H9 (cell line): ENCODE measurements around the gene VEGFC. TPM values are rescaled to one million over a fixed set of nuclear protein-coding genes. Genes with fewer than 3 reads are reported as not detected.

Experiments used
- DNase-seq: peaks from one replicate; pipeline ENCODE4 v3.0.0-alpha.2; 2017
- H2AFZ ChIP-seq: one replicate; pipeline ENCODE4 v1.6.1; 2013; ENCODE audit warnings: mild to moderate bottlenecking, low read length, control low read depth, moderate library complexity
- H2AK5ac ChIP-seq: 2 replicates; pipeline ENCODE4 v1.6.1; 2013; ENCODE audit warnings: low read length, control low read depth, mixed read lengths; ENCODE audit not compliant: insufficient read length
- H2BK120ac ChIP-seq: one replicate; pipeline ENCODE4 v1.6.1; 2013; ENCODE audit warnings: low read depth, mild to moderate bottlenecking, low read length, control low read depth, inconsistent platforms; ENCODE audit not compliant: poor library complexity, severe bottlenecking
- H2BK12ac ChIP-seq: 2 replicates; pipeline ENCODE4 v1.6.1; 2013; ENCODE audit warnings: low read length, control low read depth, mixed read lengths, low read depth; ENCODE audit not compliant: insufficient read length
- H2BK15ac ChIP-seq: 2 replicates; pipeline ENCODE4 v1.6.1; 2013; ENCODE audit warnings: low read depth, low read length, control low read depth
- H2BK20ac ChIP-seq: one replicate; pipeline ENCODE4 v1.6.1; 2013; ENCODE audit warnings: low read depth, mild to moderate bottlenecking, low read length, control low read depth, inconsistent platforms; ENCODE audit not compliant: poor library complexity, severe bottlenecking
- H2BK5ac ChIP-seq: 2 replicates; pipeline ENCODE4 v1.6.1; 2013; ENCODE audit warnings: low read length, control low read depth, mixed read lengths; ENCODE audit not compliant: insufficient read length
- H3K14ac ChIP-seq: 2 replicates; pipeline ENCODE4 v1.6.1; 2013; ENCODE audit warnings: low read length, control low read depth; ENCODE audit not compliant: insufficient read depth
- H3K18ac ChIP-seq: 2 replicates; pipeline ENCODE4 v1.6.1; 2013; ENCODE audit warnings: low read depth, mild to moderate bottlenecking, mixed read lengths, low read length, control low read depth; ENCODE audit not compliant: insufficient read length
- H3K23ac ChIP-seq: 2 replicates; pipeline ENCODE4 v1.6.1; 2013; ENCODE audit warnings: low read length, control low read depth, mixed read lengths, low read depth; ENCODE audit not compliant: insufficient read length
- H3K23me2 ChIP-seq: 2 replicates; pipeline ENCODE4 v1.6.1; 2013; ENCODE audit warnings: low read depth, mild to moderate bottlenecking, mixed read lengths, low read length, control low read depth; ENCODE audit not compliant: insufficient read length, poor library complexity, severe bottlenecking
- H3K27ac ChIP-seq: 2 replicates; pipeline ENCODE4 v1.5.1; 2013; ENCODE audit warnings: low read length, control low read depth, mixed read lengths, low read depth; ENCODE audit not compliant: insufficient read length
- H3K27me3 ChIP-seq: 2 replicates; pipeline ENCODE4 v1.6.1; 2013; ENCODE audit warnings: low read length, control low read depth, inconsistent platforms; ENCODE audit not compliant: insufficient read depth
- H3K4ac ChIP-seq: 2 replicates; pipeline ENCODE4 v1.6.1; 2013; ENCODE audit warnings: low read depth, mild to moderate bottlenecking, control low read depth, inconsistent platforms, low read length, moderate library complexity
- H3K4me1 ChIP-seq: 2 replicates; pipeline ENCODE4 v1.6.1; 2013; ENCODE audit warnings: low read length, control low read depth, inconsistent platforms; ENCODE audit not compliant: insufficient read depth
- H3K4me2 ChIP-seq: 2 replicates; pipeline ENCODE4 v1.6.1; 2013; ENCODE audit warnings: low read length, control low read depth, mixed read lengths; ENCODE audit not compliant: insufficient read length, insufficient read depth
- H3K56ac ChIP-seq: 2 replicates; pipeline ENCODE4 v1.6.1; 2013; ENCODE audit warnings: low read depth, mild to moderate bottlenecking, mixed read lengths, low read length, control low read depth; ENCODE audit not compliant: insufficient read length
- H3K79me1 ChIP-seq: 2 replicates; pipeline ENCODE4 v1.6.1; 2013; ENCODE audit warnings: low read depth, mild to moderate bottlenecking, moderate library complexity, low read length, control low read depth, inconsistent platforms; ENCODE audit not compliant: insufficient read depth, poor library complexity, severe bottlenecking
- H3K79me2 ChIP-seq: 2 replicates; pipeline ENCODE4 v1.6.1; 2013; ENCODE audit warnings: low read length, control low read depth, inconsistent platforms; ENCODE audit not compliant: insufficient read depth
- H3K9ac ChIP-seq: 2 replicates; pipeline ENCODE4 v1.6.1; 2013; ENCODE audit warnings: low read length, control low read depth, mixed read lengths; ENCODE audit not compliant: insufficient read length; ENCODE audit errors: extremely low read depth
- H3K9me3 ChIP-seq: one replicate; pipeline ENCODE4 v1.6.1; 2013; ENCODE audit warnings: low read depth, low read length, inconsistent platforms; ENCODE audit not compliant: control insufficient read depth
- H3T11ph ChIP-seq: one replicate; pipeline ENCODE4 v1.6.1; 2013; ENCODE audit warnings: mild to moderate bottlenecking, low read length, control low read depth, inconsistent platforms
- H4K20me1 ChIP-seq: one replicate; pipeline ENCODE4 v1.6.1; 2013; ENCODE audit not compliant: control insufficient read depth, insufficient read length, insufficient read depth
- H4K5ac ChIP-seq: 2 replicates; pipeline ENCODE4 v1.6.1; 2013; ENCODE audit warnings: low read depth, mild to moderate bottlenecking, mixed read lengths, low read length, control low read depth; ENCODE audit not compliant: insufficient read length
- H4K8ac ChIP-seq: replicated peaks from 2 replicates; pipeline ENCODE4 v1.6.1; 2013; ENCODE audit warnings: low read length, control low read depth, mixed read lengths, low read depth; ENCODE audit not compliant: insufficient read length
- H4K91ac ChIP-seq: 2 replicates; pipeline ENCODE4 v1.6.1; 2013; ENCODE audit warnings: low read depth, mild to moderate bottlenecking, moderate library complexity, mixed read lengths, low read length, control low read depth; ENCODE audit not compliant: insufficient read length
- H3K27ac Mint-ChIP-seq, 3 experiments: 2 replicates in 2 of 3; 3 replicates in 1 of 3; pipeline ENCODE4 v1.8.0; 2020 to 2021; ENCODE audit warnings: mixed read lengths in 3 of 3, mild to moderate bottlenecking in 1 of 3, moderate library complexity in 1 of 3
- H3K27me3 Mint-ChIP-seq: 2 replicates; pipeline ENCODE4 v1.8.0; 2021; ENCODE audit warnings: low read depth, mild to moderate bottlenecking, moderate library complexity, mixed read lengths
- H3K36me3 Mint-ChIP-seq, 3 experiments: 2 replicates in 2 of 3; 3 replicates in 1 of 3; pipeline ENCODE4 v1.8.0; 2020 to 2021; ENCODE audit warnings: low read depth in 3 of 3, mixed read lengths in 3 of 3; ENCODE audit not compliant: insufficient read depth in 1 of 3
- H3K4me1 Mint-ChIP-seq, 2 experiments: 2 replicates each; pipeline ENCODE4 v1.8.0; 2020; ENCODE audit warnings: mixed read lengths in 2 of 2
- H3K4me3 Mint-ChIP-seq, 2 experiments: 2 replicates in 1 of 2; 3 replicates in 1 of 2; pipeline ENCODE4 v1.8.0; 2020 to 2021; ENCODE audit warnings: mild to moderate bottlenecking in 2 of 2, mixed read lengths in 2 of 2, moderate library complexity in 1 of 2
- H3K9me3 Mint-ChIP-seq, 2 experiments: 2 replicates in 1 of 2; 3 replicates in 1 of 2; pipeline ENCODE4 v1.8.0; 2020; ENCODE audit warnings: mild to moderate bottlenecking in 2 of 2, mixed read lengths in 2 of 2, moderate library complexity in 1 of 2
- WGBS: extraction: QIAGEN DNeasy Blood & Tissue Kit; methylation state at CpG from one replicate; pipeline ENCODE4 v1.1.7; 2013; ENCODE audit warnings: missing lambda C conversion rate, low lambda C conversion rate, mixed read lengths; ENCODE audit not compliant: insufficient read length; ENCODE audit errors: extremely low coverage; 5-methylcytosine and 5-hydroxymethylcytosine counted together
- total RNA-seq: library from RNA; stranded (reverse); gene quantifications from 2 replicates; pipeline ENCODE4 v1.2.1, GENCODE V29; 2021
- TF ChIP-seq, protein P1 (sequence below): fragments of 200-600 bp; sonication (generic); conservative IDR thresholded peaks from 3 replicates; pipeline ENCODE4 v1.8.0; 2021; ENCODE audit warnings: antibody characterized with exemption, mild to moderate bottlenecking

The VEGFC gene
- total RNA-seq, 1 experiment from 2014 or later, result 0.46 TPM

DNA sequence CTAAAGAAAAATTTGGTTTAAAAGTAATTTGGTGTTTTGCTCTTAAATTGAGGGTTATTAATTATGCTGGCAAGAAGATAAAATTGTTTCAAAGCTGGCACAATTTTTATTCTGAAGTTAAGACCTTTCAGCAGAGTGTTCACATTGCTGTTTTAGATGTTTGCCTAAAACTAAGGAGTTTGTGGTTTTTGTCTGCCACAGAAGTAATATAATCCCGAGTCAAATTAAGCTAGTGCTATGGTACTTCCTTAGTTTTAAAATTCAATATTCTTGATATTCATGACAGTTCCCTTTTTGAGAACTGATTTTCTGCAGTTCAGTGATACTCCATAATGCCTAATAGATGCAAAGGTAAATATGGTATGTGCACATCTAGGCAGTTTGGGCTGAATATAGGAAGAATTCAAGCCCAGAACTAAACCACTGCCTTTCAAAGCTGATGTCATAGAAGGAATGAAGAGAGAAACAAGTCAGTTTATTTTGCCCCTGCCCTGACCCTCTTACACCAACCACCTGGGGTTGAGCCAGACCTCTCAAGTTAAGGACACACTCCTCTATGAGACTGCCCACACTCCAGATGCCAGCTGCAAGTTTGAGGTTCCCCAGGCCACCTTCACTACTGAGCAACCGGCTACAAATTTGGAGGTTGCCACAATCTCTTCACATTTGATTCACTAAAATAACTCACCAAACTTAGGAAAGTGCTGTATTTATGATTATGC is 32.1 kb upstream of the VEGFC start:
- WGBS, result no CpG with 5 or more reads among the region's 2 CpGs
- Histone ChIP-seq H3K18ac (no peak overlapping the region), H4K20me1 (no peaks in the 10 kb centered on the region), H4K5ac (no peak overlapping the region), H3K9ac (no peak overlapping the region), H3K9me3 (no peaks in the 10 kb centered on the region), H3K14ac (no peak overlapping the region), H3K79me1 (no peaks in the 10 kb centered on the region), H3K23ac (no peak overlapping the region), H3K56ac (no peak overlapping the region), H3T11ph (no peak overlapping the region), H4K8ac (no peak overlapping the region), H3K23me2 (no peaks in the 10 kb centered on the region), H3K79me2 (no peaks in the 10 kb centered on the region), H3K4me2 (no peak overlapping the region), H3K27me3 (no peaks in the 10 kb centered on the region), H2AFZ (no peak overlapping the region), H2BK5ac (no peak overlapping the region), H2BK15ac (no peak overlapping the region), H3K4me1 (no peaks in the 10 kb centered on the region), H2BK20ac (no peak overlapping the region), H2AK5ac (no peak overlapping the region), H3K27ac (no peak overlapping the region), H2BK12ac (no peak overlapping the region), H3K4ac (no peak overlapping the region), H4K91ac (no peak overlapping the region), H2BK120ac (no peak overlapping the region)
- H3K4me3 Mint-ChIP-seq, result no peak overlapping the region
- TF ChIP-seq, protein P1, sequence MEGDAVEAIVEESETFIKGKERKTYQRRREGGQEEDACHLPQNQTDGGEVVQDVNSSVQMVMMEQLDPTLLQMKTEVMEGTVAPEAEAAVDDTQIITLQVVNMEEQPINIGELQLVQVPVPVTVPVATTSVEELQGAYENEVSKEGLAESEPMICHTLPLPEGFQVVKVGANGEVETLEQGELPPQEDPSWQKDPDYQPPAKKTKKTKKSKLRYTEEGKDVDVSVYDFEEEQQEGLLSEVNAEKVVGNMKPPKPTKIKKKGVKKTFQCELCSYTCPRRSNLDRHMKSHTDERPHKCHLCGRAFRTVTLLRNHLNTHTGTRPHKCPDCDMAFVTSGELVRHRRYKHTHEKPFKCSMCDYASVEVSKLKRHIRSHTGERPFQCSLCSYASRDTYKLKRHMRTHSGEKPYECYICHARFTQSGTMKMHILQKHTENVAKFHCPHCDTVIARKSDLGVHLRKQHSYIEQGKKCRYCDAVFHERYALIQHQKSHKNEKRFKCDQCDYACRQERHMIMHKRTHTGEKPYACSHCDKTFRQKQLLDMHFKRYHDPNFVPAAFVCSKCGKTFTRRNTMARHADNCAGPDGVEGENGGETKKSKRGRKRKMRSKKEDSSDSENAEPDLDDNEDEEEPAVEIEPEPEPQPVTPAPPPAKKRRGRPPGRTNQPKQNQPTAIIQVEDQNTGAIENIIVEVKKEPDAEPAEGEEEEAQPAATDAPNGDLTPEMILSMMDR, result no peak
- no peak overlapping the region for H3K27ac Mint-ChIP-seq
- H3K9me3 Mint-ChIP-seq, result no peaks in the 10 kb centered on the region; a peak in 2 of 5 replicates
- H3K4me1 Mint-ChIP-seq, result no peaks in the 10 kb centered on the region
- no peaks in the 10 kb centered on the region for H3K36me3 Mint-ChIP-seq
- no peak for DNase-seq
- H3K27me3 Mint-ChIP-seq, result no peaks in the 10 kb centered on the region
